ENCODE measurements around the gene BRINP1. TPM values are rescaled to one million over a fixed set of nuclear protein-coding genes. Genes with fewer than 3 reads are reported as not detected.

Gene BRINP1
- total RNA-seq, 5 donors from 2014 or later (not counting 1 experiment from before 2014, with no cell fraction given): not detected

- Histone ChIP-seq H3K4me3 (ENCODE audit: control insufficient read depth in 1 of 2, extremely low read depth in 1 of 2, low read length in 1 of 2) (no peak overlapping the region), H3K9me3 (no peaks in the 10 kb centered on the region), H3K36me3 (ENCODE audit: control insufficient read depth in 2 of 2, extremely low read depth in 1 of 2, insufficient read depth in 1 of 2, low read length in 1 of 2) (no peaks in the 10 kb centered on the region), H3K4me1 (ENCODE audit: control insufficient read depth in 1 of 2, extremely low read depth in 1 of 2, insufficient read depth in 2 of 2, low read length in 2 of 2) (no peaks in the 10 kb centered on the region), H3K27ac (ENCODE audit: low read length) (no peak overlapping the region), H3K27me3 (replicated peaks in 1 of 2; ENCODE audit: control insufficient read depth in 2 of 2, extremely low read depth in 1 of 2, insufficient read depth in 2 of 2, low read length in 1 of 2) (no peaks in the 10 kb centered on the region)
- no peaks in the 10 kb centered on the region for H3K4me1 Mint-ChIP-seq
- ChIA-PET CTCF (no interaction called here), POLR2A (no interaction called here)
- no peak overlapping the region for H3K4me3 Mint-ChIP-seq
- H3K27ac Mint-ChIP-seq: no peak overlapping the region
- ATAC-seq (replicated peaks in 1 of 4): no peak
- WGBS (ENCODE audit: insufficient coverage): no CpG with 5 or more reads among the region's 5 CpGs
- no peak for DNase-seq
- H3K9me3 Mint-ChIP-seq: peaks cover 0 to 13% (median 1%) of the 10 kb centered on the region in 3 donors
- no peaks in the 10 kb centered on the region for H3K36me3 Mint-ChIP-seq
- no peaks in the 10 kb centered on the region for H3K27me3 Mint-ChIP-seq
Measured at GRCh38 chr9:119272500-119273211, 96.6 kb downstream of the BRINP1 start.

GRCh38 chr9:119268985-119269384 lies 100.2 kb downstream of the BRINP1 start:
- Histone ChIP-seq H3K9me3 (no peaks in the 10 kb centered on the region), H3K4me3 (ENCODE audit: control insufficient read depth in 1 of 2, extremely low read depth in 1 of 2, low read length in 1 of 2) (no peak overlapping the region), H3K36me3 (ENCODE audit: control insufficient read depth in 2 of 2, extremely low read depth in 1 of 2, insufficient read depth in 1 of 2, low read length in 1 of 2) (no peaks in the 10 kb centered on the region), H3K27me3 (replicated peaks in 1 of 2; ENCODE audit: control insufficient read depth in 2 of 2, extremely low read depth in 1 of 2, insufficient read depth in 2 of 2, low read length in 1 of 2) (no peaks in the 10 kb centered on the region), H3K27ac (ENCODE audit: low read length) (no peak overlapping the region), H3K4me1 (ENCODE audit: control insufficient read depth in 1 of 2, extremely low read depth in 1 of 2, insufficient read depth in 2 of 2, low read length in 2 of 2) (no peaks in the 10 kb centered on the region)
- no peaks in the 10 kb centered on the region for H3K36me3 Mint-ChIP-seq
- no peak for DNase-seq
- H3K4me1 Mint-ChIP-seq: no peaks in the 10 kb centered on the region
- H3K9me3 Mint-ChIP-seq: peaks cover 0 to 27% (median 7%) of the 10 kb centered on the region in 3 donors
- ChIA-PET CTCF (no interaction called here), POLR2A (no interaction called here)
- ATAC-seq (replicated peaks in 1 of 4): no peak
- no CpG with 5 or more reads among the region's 3 CpGs for WGBS (ENCODE audit: insufficient coverage)
- no peak overlapping the region for H3K4me3 Mint-ChIP-seq
- no peak overlapping the region for H3K27ac Mint-ChIP-seq
- no peaks in the 10 kb centered on the region for H3K27me3 Mint-ChIP-seq

- no peaks in the 10 kb centered on the region for H3K9me3 ChIP-seq
- H3K27ac ChIP-seq (ENCODE audit: low read length): no peak overlapping the region
- 100% methylated on average over 1 of the region's 3 CpGs for WGBS (ENCODE audit: insufficient coverage)
- Mint-ChIP-seq H3K36me3 (no peaks in the 10 kb centered on the region), H3K27me3 (no peaks in the 10 kb centered on the region), H3K27ac (no peak overlapping the region), H3K4me3 (no peak overlapping the region), H3K4me1 (no peaks in the 10 kb centered on the region), H3K9me3 (peaks cover 0 to 24% (median 7%) of the 10 kb centered on the region in 3 donors)
- POLR2A ChIA-PET: no interaction called here
- ATAC-seq (replicated peaks in 1 of 4): no peak
- CTCF ChIA-PET: no interaction called here
- DNase-seq: no peak
- H3K4me1 ChIP-seq (ENCODE audit: control insufficient read depth in 1 of 2, extremely low read depth in 1 of 2, insufficient read depth in 2 of 2, low read length in 2 of 2): no peaks in the 10 kb centered on the region
- no peaks in the 10 kb centered on the region for H3K27me3 ChIP-seq (replicated peaks in 1 of 2; ENCODE audit: control insufficient read depth in 2 of 2, extremely low read depth in 1 of 2, insufficient read depth in 2 of 2, low read length in 1 of 2)
- no peak overlapping the region for H3K4me3 ChIP-seq (ENCODE audit: control insufficient read depth in 1 of 2, extremely low read depth in 1 of 2, low read length in 1 of 2)
- H3K36me3 ChIP-seq (ENCODE audit: control insufficient read depth in 2 of 2, extremely low read depth in 1 of 2, insufficient read depth in 1 of 2, low read length in 1 of 2): no peaks in the 10 kb centered on the region
Measured at GRCh38 chr9:119264165-119264564, 105.1 kb downstream of the BRINP1 start.

DNA sequence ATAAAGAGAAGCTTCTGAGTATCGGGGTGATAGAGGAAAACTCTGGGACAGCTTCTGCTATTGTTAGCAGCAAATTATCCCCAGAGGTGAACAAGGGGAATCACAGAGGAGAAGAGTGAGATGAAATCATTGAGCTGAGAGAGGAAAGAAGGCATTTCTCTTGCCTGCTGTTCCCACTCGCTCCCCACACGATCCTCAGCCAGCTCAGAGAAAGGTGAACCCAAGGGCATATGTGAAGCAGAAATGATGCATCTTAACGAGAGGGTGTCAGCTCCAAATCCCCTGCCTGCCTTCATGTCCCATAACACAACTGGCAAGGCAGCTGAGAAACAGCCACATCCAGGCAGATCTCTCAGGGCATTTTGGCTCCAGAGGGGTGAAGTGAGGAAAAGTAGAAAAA lies 111.6 kb downstream of the BRINP1 start:
- no peak for DNase-seq
- Histone ChIP-seq H3K36me3 (ENCODE audit: control insufficient read depth in 2 of 2, extremely low read depth in 1 of 2, insufficient read depth in 1 of 2, low read length in 1 of 2) (no peaks in the 10 kb centered on the region), H3K4me3 (ENCODE audit: control insufficient read depth in 1 of 2, extremely low read depth in 1 of 2, low read length in 1 of 2) (no peak overlapping the region), H3K9me3 (no peaks in the 10 kb centered on the region), H3K4me1 (ENCODE audit: control insufficient read depth in 1 of 2, extremely low read depth in 1 of 2, insufficient read depth in 2 of 2, low read length in 2 of 2) (no peaks in the 10 kb centered on the region), H3K27me3 (replicated peaks in 1 of 2; ENCODE audit: control insufficient read depth in 2 of 2, extremely low read depth in 1 of 2, insufficient read depth in 2 of 2, low read length in 1 of 2) (no peaks in the 10 kb centered on the region), H3K27ac (ENCODE audit: low read length) (no peak overlapping the region)
- ChIA-PET CTCF (no interaction called here), POLR2A (no interaction called here)
- peaks cover 3 to 20% (median 7%) of the 10 kb centered on the region in 3 donors for H3K9me3 Mint-ChIP-seq
- no peaks in the 10 kb centered on the region for H3K36me3 Mint-ChIP-seq
- no peak overlapping the region for H3K4me3 Mint-ChIP-seq
- H3K4me1 Mint-ChIP-seq: no peaks in the 10 kb centered on the region
- no peak for ATAC-seq (replicated peaks in 1 of 4)
- 89% methylated on average over 1 of the region's 4 CpGs for WGBS (ENCODE audit: insufficient coverage)
- no peaks in the 10 kb centered on the region for H3K27me3 Mint-ChIP-seq
- H3K27ac Mint-ChIP-seq: no peak overlapping the region

GRCh38 chr9:119255116-119255515 lies 114.1 kb downstream of the BRINP1 start:
- Histone ChIP-seq H3K36me3 (ENCODE audit: control insufficient read depth in 2 of 2, extremely low read depth in 1 of 2, insufficient read depth in 1 of 2, low read length in 1 of 2) (no peaks in the 10 kb centered on the region), H3K27ac (ENCODE audit: low read length) (no peak overlapping the region), H3K4me1 (ENCODE audit: control insufficient read depth in 1 of 2, extremely low read depth in 1 of 2, insufficient read depth in 2 of 2, low read length in 2 of 2) (no peaks in the 10 kb centered on the region), H3K4me3 (ENCODE audit: control insufficient read depth in 1 of 2, extremely low read depth in 1 of 2, low read length in 1 of 2) (no peak overlapping the region), H3K27me3 (replicated peaks in 1 of 2; ENCODE audit: control insufficient read depth in 2 of 2, extremely low read depth in 1 of 2, insufficient read depth in 2 of 2, low read length in 1 of 2) (no peaks in the 10 kb centered on the region), H3K9me3 (no peaks in the 10 kb centered on the region)
- DNase-seq: no peak
- no peak overlapping the region for H3K4me3 Mint-ChIP-seq
- POLR2A ChIA-PET: no interaction called here
- CTCF ChIA-PET: no interaction called here
- WGBS (ENCODE audit: insufficient coverage): 100% methylated on average over 1 of the region's 3 CpGs
- H3K9me3 Mint-ChIP-seq: peaks cover 3 to 25% (median 7%) of the 10 kb centered on the region in 3 donors
- no peaks in the 10 kb centered on the region for H3K4me1 Mint-ChIP-seq
- peaks cover 0 to 4% of the 10 kb centered on the region in 2 donors for H3K27me3 Mint-ChIP-seq
- ATAC-seq (replicated peaks in 1 of 4): no peak
- H3K27ac Mint-ChIP-seq: no peak overlapping the region
- H3K36me3 Mint-ChIP-seq: no peaks in the 10 kb centered on the region

DNA sequence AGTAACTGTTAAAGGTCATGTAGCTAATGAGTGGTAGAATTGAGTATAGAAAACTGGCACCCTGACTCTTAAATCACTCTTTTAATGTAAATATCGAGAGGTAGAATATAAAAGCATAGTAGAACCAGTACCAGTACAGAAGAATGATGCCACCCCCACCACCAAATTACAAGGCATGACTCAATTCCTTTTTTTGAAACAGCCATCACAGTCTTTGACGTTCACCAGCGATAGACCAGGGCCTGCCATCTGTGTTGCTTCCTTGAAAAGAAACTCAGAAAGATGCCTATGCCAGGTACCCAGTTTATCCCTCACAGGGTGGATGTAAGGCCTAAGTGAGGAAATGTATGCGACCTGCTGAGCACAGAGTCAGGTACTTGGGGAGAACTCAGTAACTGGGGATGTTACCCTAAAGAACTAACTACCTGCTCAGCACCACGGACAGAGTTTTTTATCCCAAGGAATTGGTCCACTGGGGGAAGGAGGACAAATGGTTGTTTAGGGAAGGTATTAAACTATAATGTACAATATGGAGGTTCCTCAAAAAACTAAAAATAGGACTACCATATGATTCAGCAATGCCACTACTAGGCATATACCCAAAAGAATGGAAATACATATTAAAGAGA lies 116.5 kb downstream of the BRINP1 start:
- no peak overlapping the region for H3K27ac Mint-ChIP-seq
- CTCF ChIA-PET: no interaction called here
- Histone ChIP-seq H3K36me3 (ENCODE audit: control insufficient read depth in 2 of 2, extremely low read depth in 1 of 2, insufficient read depth in 1 of 2, low read length in 1 of 2) (no peaks in the 10 kb centered on the region), H3K4me3 (ENCODE audit: control insufficient read depth in 1 of 2, extremely low read depth in 1 of 2, low read length in 1 of 2) (no peak overlapping the region), H3K27ac (ENCODE audit: low read length) (no peak overlapping the region), H3K4me1 (ENCODE audit: control insufficient read depth in 1 of 2, extremely low read depth in 1 of 2, insufficient read depth in 2 of 2, low read length in 2 of 2) (no peaks in the 10 kb centered on the region), H3K27me3 (replicated peaks in 1 of 2; ENCODE audit: control insufficient read depth in 2 of 2, extremely low read depth in 1 of 2, insufficient read depth in 2 of 2, low read length in 1 of 2) (no peaks in the 10 kb centered on the region), H3K9me3 (no peaks in the 10 kb centered on the region)
- peaks cover 0 to 4% of the 10 kb centered on the region in 2 donors for H3K27me3 Mint-ChIP-seq
- no peak for ATAC-seq (replicated peaks in 1 of 4)
- no peak overlapping the region for H3K4me3 Mint-ChIP-seq
- DNase-seq: no peak
- no CpG with 5 or more reads among the region's 5 CpGs for WGBS (ENCODE audit: insufficient coverage)
- H3K4me1 Mint-ChIP-seq: no peaks in the 10 kb centered on the region
- peaks cover 5 to 30% (median 7%) of the 10 kb centered on the region in 3 donors for H3K9me3 Mint-ChIP-seq
- H3K36me3 Mint-ChIP-seq: no peaks in the 10 kb centered on the region
- POLR2A ChIA-PET: no interaction called here

Measured in T-cell (primary cell).